Activated CD4-positive, alpha-beta T cell treated with anti-CD3 and anti-CD28 coated beads, Interleukin-10, Interleukin-2, amounts not matched to agents 100 ng/mL and 50 ng/mL, durations not matched to agents 16 hours and 8 hours (primary cell): ENCODE measurements around the gene GMPPA.

ENCODE experiments used
- DNase-seq: peaks from one replicate; pipeline ENCODE4 v3.0.0-alpha.2; 2020

GMPPA gene

GRCh38 chr2:219506802-219507526 lies 8.3 kb downstream of the GMPPA start:
- DNase-seq: no peak

- no peak for DNase-seq
These were observed 9.1 kb downstream of the GMPPA start for GRCh38 chr2:219507581-219508443.

GRCh38 chr2:219508444-219508734 lies 9.7 kb downstream of the GMPPA start:
- DNase-seq: no peak

DNA sequence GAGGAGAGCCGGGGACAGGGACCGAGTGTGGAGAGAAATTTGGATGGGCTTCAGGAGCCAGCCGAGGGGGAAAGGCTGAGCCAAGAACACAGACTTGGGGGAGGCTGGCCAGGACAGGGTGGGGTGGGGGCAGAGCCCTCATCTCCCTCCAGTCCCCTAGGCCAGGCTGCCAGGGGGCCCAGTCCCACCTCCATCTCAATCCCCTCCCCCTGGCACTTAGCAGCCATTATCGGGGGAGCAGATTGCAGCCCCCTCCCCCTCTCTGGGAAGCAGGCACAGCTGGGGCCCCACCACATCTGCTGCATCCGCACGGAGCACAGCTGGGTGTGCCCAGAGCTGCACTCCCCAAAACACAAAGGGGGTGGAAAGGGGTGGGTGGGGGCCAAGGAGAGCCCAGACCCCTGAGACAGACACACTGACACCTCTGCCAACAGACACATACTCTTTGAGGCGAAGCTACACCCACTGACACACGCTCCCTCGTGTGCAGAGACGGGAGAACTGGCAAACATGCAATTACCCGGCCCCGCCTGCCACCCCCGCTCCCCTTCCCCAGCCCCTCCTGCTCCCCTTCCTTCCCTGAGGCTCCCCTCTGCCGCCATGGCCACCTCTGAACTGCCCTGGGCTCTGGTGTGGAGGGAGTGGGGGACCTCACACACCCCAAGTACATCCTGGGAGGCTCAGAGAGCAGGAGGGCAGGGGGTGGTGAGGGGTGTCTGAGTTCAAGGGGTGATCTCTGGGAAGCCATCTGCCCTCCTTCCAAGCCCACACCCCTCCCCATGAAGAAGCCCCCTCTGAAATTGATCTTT lies 10.5 kb downstream of the GMPPA start:
- no peak for DNase-seq

DNA sequence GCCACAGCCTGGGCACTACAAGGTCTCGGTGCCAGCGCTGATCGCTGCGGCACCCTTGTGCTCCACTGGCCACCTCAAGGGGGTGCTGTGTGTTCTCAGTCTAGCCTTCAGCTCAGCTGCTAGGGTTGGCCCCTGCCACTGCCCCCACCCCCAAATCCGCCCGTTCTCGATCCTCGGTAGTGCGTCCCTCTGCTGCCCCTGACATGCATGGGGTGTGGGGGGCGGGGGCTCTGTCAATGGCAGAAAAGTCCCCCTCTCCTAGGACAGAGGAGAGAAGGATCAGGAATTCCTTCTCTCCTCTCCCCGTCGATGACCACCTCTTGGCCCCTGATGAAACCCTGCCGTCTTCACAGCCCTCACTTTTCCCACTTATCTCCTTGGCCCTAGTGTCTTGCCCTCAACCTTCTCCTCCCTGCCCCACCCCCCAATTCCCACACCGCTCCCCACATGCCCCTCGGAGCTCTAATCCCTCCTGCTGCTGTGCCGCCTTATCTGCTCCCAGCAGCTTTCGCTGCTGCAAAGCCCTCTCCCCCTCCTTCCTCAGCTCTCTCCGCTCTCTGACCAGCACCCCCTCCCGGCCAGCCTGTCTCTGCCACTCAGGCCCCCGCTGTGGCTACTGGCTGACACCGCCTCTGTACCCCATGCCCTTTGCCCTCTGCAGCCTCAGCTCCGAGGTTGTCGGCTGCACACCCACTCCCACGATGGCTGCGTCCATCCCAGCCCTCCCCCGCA lies 11.3 kb downstream of the GMPPA start:
- DNase-seq: peak; percentile 51

GRCh38 chr2:219510512-219511135 lies 11.9 kb downstream of the GMPPA start:
- DNase-seq: no peak

DNA sequence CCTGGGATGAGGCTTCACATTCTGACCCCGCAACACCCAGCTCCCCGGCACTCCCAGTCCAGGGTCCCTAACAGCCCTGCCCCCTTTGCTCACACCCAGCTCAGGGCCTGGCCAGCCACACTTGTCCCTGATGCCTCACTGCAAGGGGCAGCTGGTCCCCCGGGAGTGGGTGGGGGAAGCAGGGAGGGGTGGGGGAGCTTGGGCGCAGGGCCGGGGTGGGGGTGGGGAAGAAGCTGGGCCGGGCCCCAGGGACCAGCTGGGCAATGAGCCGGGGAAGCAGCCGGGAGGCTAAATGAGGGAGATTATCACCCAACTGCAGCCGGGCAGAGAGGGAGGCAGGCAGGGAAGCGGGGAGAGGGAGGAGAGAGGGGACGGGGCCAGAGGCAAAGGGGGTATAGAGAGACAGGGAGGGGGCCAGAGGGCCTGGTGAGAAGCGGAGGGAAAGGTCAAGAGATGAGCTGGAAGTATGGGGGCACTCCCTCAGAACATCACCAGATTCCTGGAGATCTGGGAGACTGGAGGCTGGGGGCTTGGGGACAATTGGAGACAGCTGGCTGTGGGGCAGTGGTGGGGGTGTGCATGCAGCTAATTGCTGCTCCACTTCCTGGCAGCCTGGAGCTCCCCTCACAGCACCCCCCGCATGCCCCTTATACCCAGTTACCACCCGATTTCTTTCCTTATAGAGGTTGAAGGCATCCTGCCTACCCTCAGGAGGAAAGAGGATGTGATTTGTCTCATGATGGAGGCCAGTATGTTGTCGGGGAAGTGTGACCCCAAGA lies 13.0 kb downstream of the GMPPA start:
- no peak for DNase-seq

DNA sequence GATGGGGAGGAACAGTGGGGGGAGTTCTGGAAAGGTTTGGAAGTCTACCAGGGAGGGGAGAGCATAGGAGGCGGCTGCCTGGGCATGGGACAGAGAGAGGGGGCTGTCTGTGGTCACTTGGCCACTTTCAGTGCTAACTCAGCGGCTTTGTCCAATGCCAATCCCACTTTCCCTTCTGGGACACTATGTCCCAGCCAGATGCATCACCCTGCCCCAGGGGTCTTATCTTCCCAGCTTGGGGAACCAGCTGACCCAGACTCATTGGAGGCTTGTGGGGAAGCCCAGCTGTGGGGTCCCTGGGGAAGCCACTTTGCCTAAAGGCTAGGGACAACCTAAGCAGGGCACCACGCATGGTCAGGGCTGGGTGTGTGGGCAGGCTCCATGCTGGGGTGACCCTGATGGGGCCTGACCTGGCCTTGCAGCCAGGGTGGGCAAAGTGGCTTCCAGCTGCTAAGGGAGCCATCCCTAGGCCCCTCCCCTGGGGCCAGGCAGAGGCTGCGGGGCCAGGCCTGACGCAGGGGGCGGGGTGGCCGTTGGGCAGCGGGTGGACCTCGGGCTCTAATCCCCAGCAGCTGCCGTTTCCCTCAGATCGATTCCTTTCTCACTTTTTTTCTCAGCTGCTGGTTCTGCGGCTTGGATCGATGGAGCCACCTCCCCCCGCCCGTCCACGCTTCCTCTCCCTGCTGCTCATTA lies 14.0 kb downstream of the GMPPA start:
- no peak for DNase-seq

GRCh38 chr2:219513787-219514186 lies 15.1 kb downstream of the GMPPA start:
- DNase-seq: no peak

DNA sequence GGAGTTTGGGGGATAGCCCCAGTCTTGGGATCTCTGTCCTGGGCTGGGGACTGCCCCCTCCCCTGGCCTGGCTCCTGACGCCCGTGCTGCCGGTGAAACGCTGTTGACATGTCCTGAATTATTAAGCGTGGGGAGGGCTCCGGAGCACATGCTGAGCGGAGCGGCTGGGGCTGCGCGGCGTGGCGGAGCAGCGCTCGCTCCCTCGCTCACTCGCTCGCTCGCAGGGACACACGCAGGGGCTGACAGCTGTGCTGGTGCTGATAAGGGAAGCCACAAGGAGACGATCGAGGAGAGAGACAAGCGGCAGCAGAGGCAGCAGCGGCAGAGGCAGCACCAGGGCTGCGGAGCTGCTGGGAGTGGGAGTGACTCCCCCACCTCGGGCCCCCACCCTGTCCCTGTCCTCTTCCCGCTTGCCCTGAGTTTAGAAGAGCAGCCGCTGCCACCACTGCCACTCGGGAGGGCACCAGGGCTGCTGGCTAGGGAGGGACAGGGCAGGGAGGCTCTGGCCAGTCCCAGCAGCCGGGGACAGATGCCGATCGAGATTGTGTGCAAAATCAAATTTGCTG lies 15.6 kb downstream of the GMPPA start, which contains the start of gene ASIC4:
TSS of gene ASIC4 (plus strand) at position 287 of the 566 bp plus-strand sequence. CDS start at position 530, 243 bp downstream.
- DNase-seq: no peak

GRCh38 chr2:219514836-219515235 lies 16.1 kb downstream of the GMPPA start:
- no peak for DNase-seq

DNA sequence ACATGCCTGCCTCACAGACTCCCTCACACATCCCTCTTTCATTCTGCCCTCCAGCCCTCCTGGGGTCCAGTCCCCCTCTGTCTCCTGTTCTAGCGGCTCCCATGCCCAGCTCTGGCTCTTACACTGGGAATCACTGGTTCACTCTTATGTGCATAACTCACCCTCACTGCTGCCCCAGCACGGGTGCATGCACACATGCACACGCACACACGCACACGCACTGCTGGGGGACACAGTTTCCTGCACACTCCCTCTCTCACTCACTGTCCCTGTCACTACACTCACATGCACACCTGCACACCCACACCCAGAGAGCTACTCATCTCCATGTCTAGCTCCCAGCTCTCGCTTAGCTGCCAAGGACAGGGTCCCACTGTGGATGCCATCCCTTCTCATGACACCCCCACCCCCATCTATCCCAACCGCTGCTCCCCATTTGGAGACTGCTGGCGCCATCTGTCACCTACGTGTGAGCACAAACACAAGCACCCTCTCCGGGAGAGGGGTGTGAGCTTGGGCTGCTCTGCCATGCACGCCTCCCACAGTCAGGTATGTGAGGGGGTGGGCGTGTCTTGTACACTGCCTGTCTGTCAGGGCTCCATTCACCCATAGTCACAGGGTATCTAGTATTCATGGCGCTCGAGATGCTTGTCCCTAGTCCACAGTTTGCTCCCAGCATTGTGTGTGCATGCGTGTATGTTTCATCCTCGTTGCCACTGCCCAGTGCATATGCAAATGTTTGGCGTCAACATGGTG lies 17.4 kb downstream of the GMPPA start:
- no peak for DNase-seq

- DNase-seq: no peak
These were observed 18.2 kb downstream of the GMPPA start for GRCh38 chr2:219516888-219517287.

GRCh38 chr2:219517954-219518778 lies 19.5 kb downstream of the GMPPA start:
- no peak for DNase-seq

GRCh38 chr2:219519526-219519916 lies 20.8 kb downstream of the GMPPA start:
- no peak for DNase-seq

GRCh38 chr2:219520079-219520478 lies 21.4 kb downstream of the GMPPA start:
- DNase-seq: no peak

GRCh38 chr2:219521066-219521880 lies 22.6 kb downstream of the GMPPA start:
- DNase-seq: no peak
